Gastrocnemius medialis (tissue), 4 donors: ENCODE measurements around the gene PLCL2. TPM values are rescaled to one million over a fixed set of nuclear protein-coding genes. Genes with fewer than 3 reads are reported as not detected.

Source experiments
- ATAC-seq, 2 donors: fragments of 150-250 bp; one replicate each; pipeline ENCODE4 v1.9.1; 2016
- DNase-seq, 2 donors: peaks; one replicate each; pipeline ENCODE4 v3.0.0-alpha.2; 2019
- H3K27ac ChIP-seq, 4 donors: fragments of 200-600 bp; sonication (generic); 1 replicate in 1 of 4; 2 replicates in 3 of 4; pipeline ENCODE4 v1.5.1; 2016 to 2018; ENCODE audit warnings: mild to moderate bottlenecking in 2 of 4, moderate library complexity in 1 of 4
- H3K27me3 ChIP-seq, 3 donors: fragments of 200-600 bp; sonication (generic) in 2 of 3; 1 replicate in 1 of 3; 2 replicates in 2 of 3; pipeline versions ENCODE4 v1.5.1 to v1.6.0; 2016 to 2019; ENCODE audit warnings: mild to moderate bottlenecking in 1 of 3, moderate library complexity in 1 of 3
- H3K36me3 ChIP-seq, 2 donors: fragments of 200-600 bp; sonication (generic) in 1 of 2; one replicate each; pipeline ENCODE4 v1.5.1; 2017 to 2018
- H3K4me1 ChIP-seq, 2 donors: fragments of 200-600 bp; sonication (generic) in 1 of 2; one replicate each; pipeline ENCODE4 v1.5.1; 2016 to 2017; ENCODE audit warnings: mild to moderate bottlenecking in 2 of 2
- H3K4me3 ChIP-seq, 4 donors: fragments of 200-600 bp; sonication (generic) in 3 of 4; 1 replicate in 1 of 4; 2 replicates in 3 of 4; pipeline ENCODE4 v1.5.1; 2016 to 2019; ENCODE audit warnings: mild to moderate bottlenecking in 2 of 4
- H3K9me3 ChIP-seq, 3 donors: fragments of 200-600 bp; sonication (generic) in 2 of 3; 1 replicate in 1 of 3; 2 replicates in 2 of 3; pipeline ENCODE4 v1.5.1; 2016 to 2019
- POLR2A ChIP-seq, 2 donors: fragments of 450-650 bp; IDR thresholded peaks; one replicate each; pipeline ENCODE4 v1.6.1; 2017; ENCODE audit warnings: antibody characterized with exemption in 2 of 2, mild to moderate bottlenecking in 2 of 2, moderate library complexity in 2 of 2
- in situ Hi-C, 4 donors: fragments of 200-750 bp; cut with MboI; loops; one replicate each; pipeline versions ENCODE4 v1.15.0 to v1.8.0; 2017; ENCODE audit warnings: low sequenced_read_pairs in 4 of 4
- intact Hi-C: fragments of 100-400 bp; cut with DNase I; formaldehyde crosslinking; loops from one replicate; pipeline ENCODE4 v1.15.1; 2023; ENCODE audit warnings: low total_unique reads
- total RNA-seq, 4 donors: library from RNA; depleted of rRNA; stranded (reverse); fragments of >200 nt; gene quantifications; one replicate each; pipeline versions ENCODE4 v1.1.0 to v1.2.3, GENCODE V29; 2016
- TF ChIP-seq, protein P1 (sequence below), 5 experiments: fragments of 450-650 bp in 3 of 5; fragments of 200-600 bp in 2 of 5; sonication (generic) in 2 of 5; IDR thresholded peaks in 4 of 5; conservative IDR thresholded peaks in 1 of 5; 1 replicate in 4 of 5; 2 replicates in 1 of 5; pipeline ENCODE4 v1.5.1; 2016 to 2019; ENCODE audit warnings: antibody characterized with exemption in 5 of 5, mild to moderate bottlenecking in 3 of 5, moderate library complexity in 3 of 5

The PLCL2 gene
- total RNA-seq, 4 donors from 2014 or later: 23.9 to 37.2 (median 32.7) TPM

DNA sequence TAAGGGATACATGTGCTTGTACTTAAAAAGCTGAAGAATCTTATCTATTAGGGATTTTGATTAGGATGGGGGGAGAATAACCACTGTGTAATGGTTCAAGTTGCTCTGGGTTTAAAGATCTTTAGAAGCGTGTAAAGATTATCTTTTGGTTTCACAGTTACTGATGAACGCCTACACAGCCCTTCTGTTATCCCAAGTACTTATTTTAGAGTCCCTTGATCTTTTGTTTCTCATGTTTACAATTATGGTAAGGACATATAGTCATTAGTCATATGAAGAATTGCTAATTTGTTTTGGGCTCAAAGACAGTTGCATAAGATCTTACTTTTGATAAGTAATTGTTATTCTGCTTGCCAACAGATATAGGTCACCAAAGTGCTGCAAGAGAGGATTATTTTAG is 160.1 kb downstream of the PLCL2 start:
- H3K36me3 ChIP-seq: peaks cover 0 to 6% of the 10 kb centered on the region in 2 donors
- DNase-seq (no peak), ATAC-seq (no peak)
- in situ Hi-C loops: loop anchor here in 3 of 4 donors (25.0 kb wide), 2 partner anchors 367 to 433 kb away; partner anchors contain the start of gene DAZL (in 2 of the 3)
- H3K27me3 ChIP-seq: no peaks in the 10 kb centered on the region
- TF ChIP-seq POLR2A (IDR thresholded peaks at IDR 0.05): no peak
- TF ChIP-seq, protein P1, sequence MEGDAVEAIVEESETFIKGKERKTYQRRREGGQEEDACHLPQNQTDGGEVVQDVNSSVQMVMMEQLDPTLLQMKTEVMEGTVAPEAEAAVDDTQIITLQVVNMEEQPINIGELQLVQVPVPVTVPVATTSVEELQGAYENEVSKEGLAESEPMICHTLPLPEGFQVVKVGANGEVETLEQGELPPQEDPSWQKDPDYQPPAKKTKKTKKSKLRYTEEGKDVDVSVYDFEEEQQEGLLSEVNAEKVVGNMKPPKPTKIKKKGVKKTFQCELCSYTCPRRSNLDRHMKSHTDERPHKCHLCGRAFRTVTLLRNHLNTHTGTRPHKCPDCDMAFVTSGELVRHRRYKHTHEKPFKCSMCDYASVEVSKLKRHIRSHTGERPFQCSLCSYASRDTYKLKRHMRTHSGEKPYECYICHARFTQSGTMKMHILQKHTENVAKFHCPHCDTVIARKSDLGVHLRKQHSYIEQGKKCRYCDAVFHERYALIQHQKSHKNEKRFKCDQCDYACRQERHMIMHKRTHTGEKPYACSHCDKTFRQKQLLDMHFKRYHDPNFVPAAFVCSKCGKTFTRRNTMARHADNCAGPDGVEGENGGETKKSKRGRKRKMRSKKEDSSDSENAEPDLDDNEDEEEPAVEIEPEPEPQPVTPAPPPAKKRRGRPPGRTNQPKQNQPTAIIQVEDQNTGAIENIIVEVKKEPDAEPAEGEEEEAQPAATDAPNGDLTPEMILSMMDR (IDR thresholded peaks at IDR 0.05 in 4 of 5, conservative IDR thresholded peaks at IDR 0.05 in 1 of 5): no peak
- H3K27ac ChIP-seq: peak overlapping the region in 1 of 4 donors; percentile 13
- intact Hi-C loops: no loop called here
- no peak overlapping the region for H3K4me3 ChIP-seq
- no peaks in the 10 kb centered on the region for H3K9me3 ChIP-seq
- H3K4me1 ChIP-seq: peaks cover 8 to 34% of the 10 kb centered on the region in 2 donors

DNA sequence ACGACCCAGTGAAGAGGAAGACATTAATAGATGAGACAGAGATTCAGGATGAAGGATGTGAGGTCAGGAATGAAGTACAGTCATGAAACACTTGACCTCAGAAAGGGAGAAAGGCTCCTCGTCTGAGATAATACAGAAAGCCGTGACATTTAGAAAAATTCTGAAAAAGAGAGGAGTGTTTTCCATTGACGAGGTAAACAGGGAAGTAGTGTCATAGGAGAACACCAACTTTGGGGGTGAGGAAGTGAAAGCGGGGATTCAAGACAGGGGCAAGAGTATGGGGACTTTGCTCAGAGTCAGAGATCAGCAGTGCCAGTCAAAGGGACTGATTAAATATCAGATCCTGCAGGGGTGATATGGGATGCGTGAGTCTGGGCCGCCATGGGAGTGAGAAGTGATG is 160.9 kb downstream of the PLCL2 start:
- in situ Hi-C loops: loop anchor here in 3 of 4 donors (25.0 kb wide), 2 partner anchors 367 to 433 kb away; partner anchors contain the start of gene DAZL (in 2 of the 3)
- intact Hi-C loops: no loop called here
- peaks cover 0 to 6% of the 10 kb centered on the region in 2 donors for H3K36me3 ChIP-seq

DNA sequence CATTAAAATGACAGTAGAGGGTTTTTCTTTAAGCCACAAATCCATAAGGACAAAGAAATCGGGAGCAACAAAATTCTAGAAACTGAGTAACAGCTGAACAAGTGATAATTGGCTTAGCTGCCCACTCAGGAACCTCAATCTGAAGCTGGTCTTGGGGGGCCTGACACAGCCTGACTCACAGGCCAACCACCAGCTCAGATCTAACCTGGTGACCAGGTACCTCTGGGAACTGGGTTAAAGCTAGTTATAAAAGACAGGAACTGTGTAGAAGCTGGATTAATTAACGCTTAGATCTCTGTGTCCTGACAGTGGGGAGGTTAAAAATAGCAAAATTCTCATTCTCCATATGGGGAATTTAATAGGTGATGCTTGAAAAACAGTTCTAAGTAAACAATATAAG is 161.9 kb downstream of the PLCL2 start:
- intact Hi-C loops (no loop called here), in situ Hi-C loops (loop anchor here in 3 of 4 donors (25.0 kb wide), 2 partner anchors 366 to 434 kb away; partner anchors contain the start of gene DAZL (in 2 of the 3))
- Histone ChIP-seq H3K36me3 (peaks cover 0 to 6% of the 10 kb centered on the region in 2 donors), H3K4me1 (peaks cover 0 to 23% of the 10 kb centered on the region in 2 donors), H3K27ac (peak overlapping the region in 3 of 4 donors; percentile 23 to 42 (median 24)), H3K4me3 (no peak overlapping the region), H3K27me3 (no peaks in the 10 kb centered on the region), H3K9me3 (no peaks in the 10 kb centered on the region)
- no peak for TF ChIP-seq POLR2A (IDR thresholded peaks at IDR 0.05)
- TF ChIP-seq, protein P1 (IDR thresholded peaks at IDR 0.05 in 4 of 5, conservative IDR thresholded peaks at IDR 0.05 in 1 of 5): no peak
- no peak for ATAC-seq
- DNase-seq: no peak

More for the DNA sequence above, 160.9 kb downstream of the PLCL2 start:
- Histone ChIP-seq H3K4me3 (no peak overlapping the region), H3K4me1 (peaks cover 0 to 25% of the 10 kb centered on the region in 2 donors), H3K9me3 (no peaks in the 10 kb centered on the region), H3K27ac (peak overlapping the region in 1 of 4 donors; percentile 20), H3K27me3 (no peaks in the 10 kb centered on the region)
- DNase-seq (no peak), ATAC-seq (no peak)
- no peak for TF ChIP-seq POLR2A (IDR thresholded peaks at IDR 0.05)
- TF ChIP-seq, protein P1 (IDR thresholded peaks at IDR 0.05 in 4 of 5, conservative IDR thresholded peaks at IDR 0.05 in 1 of 5): no peak

DNA sequence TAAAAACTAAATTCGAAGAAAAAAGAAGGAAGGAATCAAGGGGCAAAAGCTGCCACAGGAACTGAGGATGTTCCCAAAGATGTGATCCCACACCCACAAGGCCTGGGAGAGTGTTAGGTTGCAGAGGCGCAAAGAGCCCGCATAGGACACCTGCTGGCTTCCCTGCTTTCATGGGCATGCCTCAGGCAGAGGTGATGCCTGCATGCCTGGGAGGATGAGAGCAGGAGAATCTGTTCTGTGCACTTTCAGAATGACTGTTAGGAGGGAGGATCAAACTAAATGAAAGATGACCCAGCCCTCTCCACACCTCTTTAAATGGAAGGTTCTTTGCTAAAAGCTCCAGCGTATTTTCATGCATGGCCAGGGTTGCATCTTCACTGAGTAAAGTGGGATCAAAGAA is 162.4 kb downstream of the PLCL2 start:
- H3K4me3 ChIP-seq: no peak overlapping the region
- ATAC-seq (peak in 1 of 2 donors; percentile 30), DNase-seq (no peak)
- TF ChIP-seq, protein P1 (IDR thresholded peaks at IDR 0.05 in 4 of 5, conservative IDR thresholded peaks at IDR 0.05 in 1 of 5): no peak
- no peak for TF ChIP-seq POLR2A (IDR thresholded peaks at IDR 0.05)
- in situ Hi-C loops: loop anchor here in 3 of 4 donors (25.0 kb wide), 2 partner anchors 365 to 435 kb away; partner anchors contain the start of gene DAZL (in 2 of the 3)
- H3K4me1 ChIP-seq: peaks cover 0 to 23% of the 10 kb centered on the region in 2 donors
- intact Hi-C loops: no loop called here
- H3K27me3 ChIP-seq: no peaks in the 10 kb centered on the region
- peak overlapping the region in 1 of 4 donors; percentile 42 for H3K27ac ChIP-seq
- peaks cover 0 to 6% of the 10 kb centered on the region in 2 donors for H3K36me3 ChIP-seq
- H3K9me3 ChIP-seq: no peaks in the 10 kb centered on the region
